Measurements from ENCODE around the gene PPP1R7. TPM values are rescaled to one million over a fixed set of nuclear protein-coding genes. Genes with fewer than 3 reads are reported as not detected.

PPP1R7 gene
- total and polyA plus RNA-seq, 9 of the 15 experiments (the other 6 are each of a cell fraction or from before 2014, with no cell fraction given) = 37.5 to 75.0 (median 50.5) TPM

DNA sequence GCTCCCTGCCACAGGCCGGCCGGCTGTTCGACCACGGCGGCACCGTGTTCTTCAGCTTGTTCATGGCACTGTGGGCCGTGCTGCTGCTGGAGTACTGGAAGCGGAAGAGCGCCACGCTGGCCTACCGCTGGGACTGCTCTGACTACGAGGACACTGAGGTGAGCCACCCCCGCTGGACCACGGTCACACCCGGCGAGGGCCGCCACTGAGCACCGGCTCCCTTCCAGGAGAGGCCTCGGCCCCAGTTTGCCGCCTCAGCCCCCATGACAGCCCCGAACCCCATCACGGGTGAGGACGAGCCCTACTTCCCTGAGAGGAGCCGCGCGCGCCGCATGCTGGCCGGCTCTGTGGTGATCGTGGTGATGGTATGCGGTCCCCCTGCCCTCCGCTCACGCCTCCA, 59.0 kb downstream of the PPP1R7 start:
- peaks cover 7 to 54% of the 10 kb centered on the region in 2 experiments; a peak in 4 of 5 replicates for H3K27me3 ChIP-seq (ENCODE audit: control insufficient read depth in 2 of 2, insufficient read depth in 2 of 2, low read length in 2 of 2)
- H3K4me3 ChIP-seq = no peak overlapping the region
- no peak overlapping the region for H3K9ac ChIP-seq (ENCODE audit: insufficient read depth in 1 of 2, low read depth in 2 of 2, low read length in 2 of 2)
- peak overlapping the region; percentile 37; the same call in 1 of the 2 replicates for H3K4me2 ChIP-seq (ENCODE audit: insufficient read depth, low read length)
- H3K36me3 ChIP-seq (ENCODE audit: control insufficient read depth, insufficient read depth, low read length) = no peaks in the 10 kb centered on the region
- peak; percentile 44 to 54 (median 46) for DNase-seq (ENCODE audit: extremely low read depth in 1 of 4, low spot score in 3 of 4)
- no peaks in the 10 kb centered on the region for H3K9me1 ChIP-seq (ENCODE audit: control insufficient read depth, insufficient read depth, low read length)
- in situ Hi-C loops (cut with MboI) = no loop called here
- H4K20me1 ChIP-seq (replicated peaks; ENCODE audit: control insufficient read depth, insufficient read depth, low read length) = no peaks in the 10 kb centered on the region; the same call in 1 of the 2 replicates
- no peak overlapping the region for H3K27ac ChIP-seq (ENCODE audit: extremely low read depth, low read depth, low read length)
- CTCF ChIA-PET (ENCODE audit: low intra/inter-chr PET ratio) = no interaction called here
- no peak overlapping the region for H2AFZ ChIP-seq (ENCODE audit: low read depth, low read length)
- intact Hi-C loops (cut with micrococcal nuclease) = no loop called here
- peak; percentile 93 for ATAC-seq
- 3% methylated on average over 17 of the region's 33 CpGs for WGBS (ENCODE audit: insufficient coverage, low coverage, missing lambda C conversion rate)
- POLR2A ChIA-PET = interaction anchor here (0.6 to 1.2 kb wide), 2 partner anchors 14 to 63 kb away, joined by 3 read pairs; no protein-coding TSS in a partner anchor
- no TSS peak for BruUV-seq (replicated peaks)
- no peaks in the 10 kb centered on the region for H3K9me3 ChIP-seq (replicated peaks; ENCODE audit: control insufficient read depth, insufficient read depth, low read depth, low read length)
- H3K4me1 ChIP-seq (replicated peaks in 1 of 2; ENCODE audit: control insufficient read depth in 2 of 2, insufficient read depth in 2 of 2, low read length in 2 of 2) = peaks cover 0 to 17% of the 10 kb centered on the region in 2 experiments; a peak in 2 of 5 replicates
- FAIRE-seq = no peak
- H3K79me2 ChIP-seq (ENCODE audit: control insufficient read depth, insufficient read depth, low read length) = no peaks in the 10 kb centered on the region
- TF ChIP-seq, protein P1, sequence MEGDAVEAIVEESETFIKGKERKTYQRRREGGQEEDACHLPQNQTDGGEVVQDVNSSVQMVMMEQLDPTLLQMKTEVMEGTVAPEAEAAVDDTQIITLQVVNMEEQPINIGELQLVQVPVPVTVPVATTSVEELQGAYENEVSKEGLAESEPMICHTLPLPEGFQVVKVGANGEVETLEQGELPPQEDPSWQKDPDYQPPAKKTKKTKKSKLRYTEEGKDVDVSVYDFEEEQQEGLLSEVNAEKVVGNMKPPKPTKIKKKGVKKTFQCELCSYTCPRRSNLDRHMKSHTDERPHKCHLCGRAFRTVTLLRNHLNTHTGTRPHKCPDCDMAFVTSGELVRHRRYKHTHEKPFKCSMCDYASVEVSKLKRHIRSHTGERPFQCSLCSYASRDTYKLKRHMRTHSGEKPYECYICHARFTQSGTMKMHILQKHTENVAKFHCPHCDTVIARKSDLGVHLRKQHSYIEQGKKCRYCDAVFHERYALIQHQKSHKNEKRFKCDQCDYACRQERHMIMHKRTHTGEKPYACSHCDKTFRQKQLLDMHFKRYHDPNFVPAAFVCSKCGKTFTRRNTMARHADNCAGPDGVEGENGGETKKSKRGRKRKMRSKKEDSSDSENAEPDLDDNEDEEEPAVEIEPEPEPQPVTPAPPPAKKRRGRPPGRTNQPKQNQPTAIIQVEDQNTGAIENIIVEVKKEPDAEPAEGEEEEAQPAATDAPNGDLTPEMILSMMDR (IDR thresholded peaks at IDR 0.05 in 2 of 3, conservative IDR thresholded peaks at IDR 0.05 in 1 of 3; ENCODE audit: insufficient read depth in 2 of 3, low read depth in 1 of 3, low read length in 3 of 3) = peak; percentile 16 to 29 (median 25); a peak in 3 of 6 replicates
- peak; percentile 45; the same call in 1 of the 2 replicates for TF ChIP-seq L3MBTL2 (IDR thresholded peaks at IDR 0.05)
- TF ChIP-seq, protein P2, sequence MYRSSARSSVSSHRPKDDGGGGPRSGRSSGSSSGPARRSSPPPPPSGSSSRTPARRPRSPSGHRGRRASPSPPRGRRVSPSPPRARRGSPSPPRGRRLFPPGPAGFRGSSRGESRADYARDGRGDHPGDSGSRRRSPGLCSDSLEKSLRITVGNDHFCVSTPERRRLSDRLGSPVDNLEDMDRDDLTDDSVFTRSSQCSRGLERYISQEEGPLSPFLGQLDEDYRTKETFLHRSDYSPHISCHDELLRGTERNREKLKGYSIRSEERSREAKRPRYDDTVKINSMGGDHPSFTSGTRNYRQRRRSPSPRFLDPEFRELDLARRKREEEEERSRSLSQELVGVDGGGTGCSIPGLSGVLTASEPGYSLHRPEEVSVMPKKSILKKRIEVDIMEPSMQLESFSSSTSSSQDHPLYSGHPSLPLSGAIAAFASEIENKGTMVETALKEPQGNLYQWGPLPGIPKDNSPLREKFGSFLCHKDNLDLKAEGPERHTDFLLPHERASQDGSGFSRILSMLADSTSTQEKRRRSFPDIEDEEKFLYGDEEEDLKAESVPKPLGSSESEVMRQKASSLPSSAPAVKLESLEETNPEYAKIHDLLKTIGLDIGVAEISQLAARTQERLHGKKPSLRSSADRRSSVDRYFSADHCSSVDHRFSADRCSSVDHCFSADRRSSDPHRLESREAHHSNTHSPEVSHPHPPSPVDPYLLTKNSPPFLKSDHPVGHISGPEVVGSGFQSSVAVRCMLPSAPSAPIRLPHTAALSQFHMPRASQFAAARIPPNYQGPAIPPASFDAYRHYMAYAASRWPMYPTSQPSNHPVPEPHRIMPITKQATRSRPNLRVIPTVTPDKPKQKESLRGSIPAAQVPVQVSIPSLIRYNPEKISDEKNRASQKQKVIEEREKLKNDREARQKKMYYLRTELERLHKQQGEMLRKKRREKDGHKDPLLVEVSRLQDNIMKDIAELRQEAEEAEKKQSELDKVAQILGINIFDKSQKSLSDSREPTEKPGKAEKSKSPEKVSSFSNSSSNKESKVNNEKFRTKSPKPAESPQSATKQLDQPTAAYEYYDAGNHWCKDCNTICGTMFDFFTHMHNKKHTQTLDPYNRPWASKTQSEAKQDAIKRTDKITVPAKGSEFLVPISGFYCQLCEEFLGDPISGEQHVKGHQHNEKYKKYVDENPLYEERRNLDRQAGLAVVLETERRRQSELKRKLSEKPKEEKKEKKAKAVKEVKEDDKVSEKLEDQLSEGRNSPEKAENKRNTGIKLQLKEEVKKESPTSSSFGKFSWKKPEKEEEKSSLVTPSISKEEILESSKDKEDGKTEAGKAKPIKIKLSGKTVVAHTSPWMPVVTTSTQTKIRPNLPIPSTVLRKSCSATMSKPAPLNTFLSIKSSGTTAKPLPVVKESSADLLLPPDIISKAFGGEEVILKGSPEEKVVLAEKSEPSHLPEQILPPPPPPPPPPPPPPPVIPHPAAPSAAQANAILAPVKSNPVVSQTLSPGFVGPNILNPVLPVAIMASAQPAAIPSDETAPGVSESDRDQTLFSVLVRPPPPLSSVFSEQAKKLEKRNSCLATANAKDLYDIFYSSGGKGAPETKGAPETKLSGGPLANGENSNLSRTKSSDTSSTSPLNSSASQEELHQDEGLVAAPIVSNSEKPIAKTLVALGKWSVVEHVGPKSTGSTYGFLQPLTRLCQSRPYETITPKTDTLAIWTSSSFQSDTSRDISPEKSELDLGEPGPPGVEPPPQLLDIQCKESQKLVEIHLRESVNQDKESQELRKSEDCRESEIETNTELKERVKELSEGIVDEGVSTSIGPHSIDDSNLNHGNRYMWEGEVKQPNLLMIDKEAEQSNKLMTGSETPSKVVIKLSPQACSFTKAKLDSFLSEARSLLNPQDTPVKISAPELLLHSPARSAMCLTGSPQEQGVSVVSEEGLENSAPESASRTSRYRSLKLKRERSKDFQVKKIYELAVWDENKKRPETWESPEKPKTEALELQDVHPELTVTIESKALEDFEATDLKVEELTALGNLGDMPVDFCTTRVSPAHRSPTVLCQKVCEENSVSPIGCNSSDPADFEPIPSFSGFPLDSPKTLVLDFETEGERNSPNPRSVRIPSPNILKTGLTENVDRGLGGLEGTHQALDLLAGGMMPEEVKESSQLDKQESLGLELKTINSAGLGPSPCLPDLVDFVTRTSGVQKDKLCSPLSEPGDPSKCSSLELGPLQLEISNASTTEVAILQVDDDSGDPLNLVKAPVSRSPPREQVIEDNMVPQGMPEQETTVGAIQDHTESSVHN (IDR thresholded peaks at IDR 0.05; ENCODE audit: borderline replicate concordance in 1 of 2, low read depth in 1 of 2) = no peak
- TF ChIP-seq RAD21 (CRISPR knock-in tag; conservative IDR thresholded peaks at IDR 0.05 in 1 of 2, IDR thresholded peaks at IDR 0.05 in 1 of 2) = 0 out of 4 replicates have a peak, but pooled peaks of 1 of the 2 experiments have one; percentile 15
- TF ChIP-seq, protein P3, sequence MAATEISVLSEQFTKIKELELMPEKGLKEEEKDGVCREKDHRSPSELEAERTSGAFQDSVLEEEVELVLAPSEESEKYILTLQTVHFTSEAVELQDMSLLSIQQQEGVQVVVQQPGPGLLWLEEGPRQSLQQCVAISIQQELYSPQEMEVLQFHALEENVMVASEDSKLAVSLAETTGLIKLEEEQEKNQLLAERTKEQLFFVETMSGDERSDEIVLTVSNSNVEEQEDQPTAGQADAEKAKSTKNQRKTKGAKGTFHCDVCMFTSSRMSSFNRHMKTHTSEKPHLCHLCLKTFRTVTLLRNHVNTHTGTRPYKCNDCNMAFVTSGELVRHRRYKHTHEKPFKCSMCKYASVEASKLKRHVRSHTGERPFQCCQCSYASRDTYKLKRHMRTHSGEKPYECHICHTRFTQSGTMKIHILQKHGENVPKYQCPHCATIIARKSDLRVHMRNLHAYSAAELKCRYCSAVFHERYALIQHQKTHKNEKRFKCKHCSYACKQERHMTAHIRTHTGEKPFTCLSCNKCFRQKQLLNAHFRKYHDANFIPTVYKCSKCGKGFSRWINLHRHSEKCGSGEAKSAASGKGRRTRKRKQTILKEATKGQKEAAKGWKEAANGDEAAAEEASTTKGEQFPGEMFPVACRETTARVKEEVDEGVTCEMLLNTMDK (IDR thresholded peaks at IDR 0.05; ENCODE audit: borderline replicate concordance, insufficient read depth, low read depth, low read length, poor library complexity, severe bottlenecking) = peak; percentile 11
- no peak for TF ChIP-seq STAG1 (CRISPR knock-in tag; IDR thresholded peaks at IDR 0.05; ENCODE audit: borderline replicate concordance)
- TF ChIP-seq KDM5B (IDR thresholded peaks at IDR 0.05; ENCODE audit: insufficient replicate concordance, low read depth, low read length) = no peak
- no peak for TF ChIP-seq SMAD2 (IDR thresholded peaks at IDR 0.05; ENCODE audit: low read depth, low read length)

Data from K562 (cell line).